Posterior cingulate gyrus (tissue), 11 donors: Measurements from ENCODE around the gene ALX3.

Source experiments
- DNase-seq, 10 donors: peaks; one replicate each; pipeline versions ENCODE4 v3.0.0 to v3.0.0-alpha.2; 2020 to 2021; ENCODE audit warnings: mixed read lengths in 3 of 10
- intact Hi-C: fragments of 100-400 bp; cut with DNase I; formaldehyde crosslinking; loops from one replicate; pipeline ENCODE4 v1.15.1; 2023

The ALX3 gene

DNA sequence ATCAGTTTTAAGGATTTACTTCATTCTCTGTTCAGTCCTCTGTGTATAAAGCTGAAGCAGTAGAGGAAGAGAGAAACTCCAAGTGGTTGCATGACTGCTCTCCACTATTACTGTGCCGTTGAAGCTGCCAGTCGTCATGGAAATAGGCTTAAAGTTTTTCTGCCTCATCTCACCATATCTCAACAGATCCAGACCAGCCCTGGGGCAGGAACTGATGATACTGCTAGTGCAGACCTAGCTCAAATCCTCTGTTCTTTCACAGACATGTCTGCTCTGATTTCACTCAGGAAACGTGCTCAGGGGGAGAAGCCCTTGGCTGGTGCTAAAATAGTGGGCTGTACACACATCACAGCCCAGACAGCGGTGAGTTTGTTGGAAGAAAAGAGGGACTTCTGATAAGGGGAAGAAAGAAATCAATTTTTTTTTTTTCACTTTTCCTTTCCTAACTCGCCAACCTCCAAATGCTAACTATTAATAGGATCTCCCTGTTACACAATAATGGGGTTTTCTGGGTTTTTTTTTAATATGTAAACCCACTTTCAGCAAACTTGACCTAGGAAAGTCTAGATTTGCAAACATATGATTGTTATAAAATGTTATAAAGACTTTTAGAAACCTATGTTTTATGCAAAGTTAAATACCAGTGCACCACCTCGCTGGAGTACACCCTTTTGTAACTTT is 58.2 kb downstream of the ALX3 start:
- DNase-seq = no peak
- intact Hi-C loops = no loop called here

DNA sequence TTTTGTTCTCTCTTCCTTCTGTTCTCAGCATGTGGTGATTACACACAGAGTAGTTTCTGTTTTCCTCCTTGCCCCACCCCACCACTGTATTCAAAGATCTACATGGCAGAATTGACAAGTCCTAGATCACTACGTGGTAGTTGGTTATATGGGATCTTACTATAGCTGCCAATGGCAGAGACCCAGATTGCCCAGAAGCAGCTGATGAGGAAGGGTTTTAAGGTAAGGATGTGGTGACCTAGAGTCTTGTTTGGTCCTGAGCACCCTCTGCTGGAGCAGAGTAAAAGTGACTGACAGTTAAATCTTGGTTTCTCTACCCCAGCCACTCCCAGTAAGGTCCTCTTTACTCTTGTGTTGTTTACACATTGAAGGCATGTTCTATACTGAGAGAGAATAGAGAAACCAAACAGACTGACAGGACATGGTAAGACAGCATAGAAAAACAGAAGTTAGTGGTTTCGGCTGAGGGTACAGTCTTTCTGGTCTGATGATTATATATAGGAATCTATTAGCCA is 58.9 kb downstream of the ALX3 start:
- intact Hi-C loops = no loop called here
- DNase-seq = no peak
